NCI-H1417 treated with DMSO at 0.1 percent for 48 hours (cell line): ENCODE measurements around the gene TF.

Source experiments
- DNase-seq: peaks from one replicate; lab custom pipeline; 2025; lab: John Stamatoyannopoulos, UW

TF gene

GRCh38 chr3:133747907-133748639, 1.9 kb downstream of the TF start:
- DNase-seq, result no peak

DNA sequence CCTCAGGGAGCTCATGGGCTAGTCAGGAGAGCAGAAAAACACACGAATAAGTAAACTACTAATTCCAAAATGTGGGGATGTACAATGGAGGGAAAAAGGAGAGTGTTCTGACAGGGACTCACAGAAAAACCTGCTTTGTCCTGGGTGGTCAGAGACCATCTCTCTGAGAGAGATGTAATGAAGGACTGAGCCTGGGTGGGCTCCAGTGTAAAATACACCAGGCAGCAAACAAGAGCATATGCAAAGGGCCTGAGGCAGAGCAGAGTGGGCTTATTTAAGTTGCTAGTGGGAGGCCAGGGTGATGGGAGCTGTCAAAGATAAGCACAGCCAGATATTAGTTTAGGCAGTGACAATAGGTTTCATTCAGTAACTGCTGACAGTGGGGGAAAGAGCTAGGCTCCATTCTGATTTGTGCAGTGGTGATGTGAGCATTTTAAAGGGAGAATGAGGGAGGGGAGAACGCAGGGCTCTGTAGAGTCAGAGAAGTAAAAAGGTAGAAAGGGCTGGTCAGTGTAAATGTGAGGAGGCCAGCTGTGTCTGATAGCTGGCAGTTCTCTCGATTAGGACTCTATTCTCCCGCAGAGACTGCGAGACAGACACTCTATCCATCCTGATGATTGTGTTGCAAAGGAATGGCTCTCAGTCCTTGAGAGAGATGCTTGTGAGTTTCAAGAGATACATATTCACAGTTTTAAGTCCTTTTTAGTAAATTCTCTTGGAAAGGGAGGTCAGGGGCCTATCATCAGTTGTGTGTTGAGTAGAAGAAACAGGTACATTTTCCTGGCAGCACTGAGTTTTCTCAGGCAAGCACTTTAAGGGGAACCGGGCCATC, 3.5 kb downstream of the TF start:
- DNase-seq, result no peak

DNA sequence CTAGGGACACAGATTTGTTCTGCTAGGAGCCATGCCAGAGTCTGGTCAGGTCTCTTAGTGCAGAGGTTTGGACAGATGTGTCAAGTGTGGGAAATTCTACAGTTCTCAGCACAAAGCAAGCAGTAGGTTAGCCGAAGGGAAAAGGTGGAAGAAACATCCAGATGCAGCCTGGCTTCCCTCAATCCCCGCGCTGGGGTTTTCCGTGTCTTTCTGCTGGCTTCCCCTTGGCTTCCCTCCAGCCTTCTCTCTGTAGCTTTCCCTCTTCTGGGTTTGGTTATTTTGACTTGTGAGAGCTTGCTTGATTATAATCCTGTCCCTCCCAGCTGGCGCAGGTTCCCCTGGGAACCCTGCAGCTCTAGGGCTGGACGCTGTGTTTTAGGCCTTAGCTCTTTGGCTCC, 4.1 kb downstream of the TF start:
- no peak for DNase-seq

DNA sequence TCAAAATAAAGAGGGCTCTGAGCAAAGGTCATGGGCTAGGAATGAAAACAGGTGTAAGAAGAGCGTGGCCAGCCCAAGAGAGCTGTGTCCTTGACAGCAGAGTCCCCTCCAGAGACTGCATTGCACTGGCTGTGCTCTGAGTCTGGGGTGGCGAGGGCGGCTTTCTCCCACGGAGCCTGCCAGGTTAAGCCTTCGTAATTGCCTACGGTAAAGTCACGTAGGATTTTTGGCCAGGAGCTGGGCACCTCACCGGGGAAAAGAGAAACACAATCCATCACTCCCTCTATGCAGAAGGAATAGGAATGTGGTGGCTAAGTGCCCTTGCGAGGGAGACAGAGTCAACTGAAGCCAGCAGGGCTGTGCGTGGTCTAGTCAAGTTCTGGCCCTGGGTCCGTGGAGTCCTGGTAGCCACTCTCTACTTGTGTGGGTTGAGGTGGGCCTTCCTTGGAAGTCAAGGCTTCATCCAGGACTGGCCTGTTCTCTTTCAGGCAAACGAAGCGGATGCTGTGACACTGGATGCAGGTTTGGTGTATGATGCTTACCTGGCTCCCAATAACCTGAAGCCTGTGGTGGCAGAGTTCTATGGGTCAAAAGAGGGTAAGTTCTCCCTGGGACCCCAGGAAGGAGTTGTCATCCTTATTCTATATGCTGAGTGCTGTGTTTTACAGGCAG, 7.0 kb downstream of the TF start:
- DNase-seq, result no peak

DNA sequence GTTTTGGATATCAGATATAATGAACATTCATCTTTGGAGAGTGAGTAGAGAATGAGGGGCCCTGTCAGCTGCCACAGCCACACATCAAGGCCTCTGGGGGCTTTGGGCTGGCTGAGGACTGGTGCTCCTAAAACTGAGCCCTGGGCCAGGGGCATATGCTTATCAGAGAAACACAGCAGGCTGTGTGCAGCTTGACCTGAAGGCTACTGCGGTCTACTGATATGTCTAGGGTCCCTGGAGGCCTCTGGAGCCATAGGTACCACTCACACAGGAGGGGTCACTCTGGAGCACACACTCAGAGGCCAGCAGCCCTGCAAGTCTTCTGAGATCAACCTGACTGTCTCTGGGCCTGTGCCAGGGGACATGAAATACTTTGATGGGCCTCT, 7.6 kb downstream of the TF start:
- no peak for DNase-seq

DNA sequence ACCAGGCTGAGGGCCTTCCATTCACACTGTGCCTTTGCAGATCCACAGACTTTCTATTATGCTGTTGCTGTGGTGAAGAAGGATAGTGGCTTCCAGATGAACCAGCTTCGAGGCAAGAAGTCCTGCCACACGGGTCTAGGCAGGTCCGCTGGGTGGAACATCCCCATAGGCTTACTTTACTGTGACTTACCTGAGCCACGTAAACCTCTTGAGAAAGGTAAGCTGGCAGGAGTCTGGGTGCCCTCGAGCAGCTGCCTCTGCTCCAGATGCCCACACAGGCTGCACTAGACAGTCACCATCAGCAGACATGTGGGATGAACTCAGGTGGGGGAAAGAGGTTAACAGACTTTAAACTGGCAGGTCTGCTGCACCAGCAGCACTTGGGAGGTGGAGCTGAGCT, 8.3 kb downstream of the TF start:
- no peak for DNase-seq

DNA sequence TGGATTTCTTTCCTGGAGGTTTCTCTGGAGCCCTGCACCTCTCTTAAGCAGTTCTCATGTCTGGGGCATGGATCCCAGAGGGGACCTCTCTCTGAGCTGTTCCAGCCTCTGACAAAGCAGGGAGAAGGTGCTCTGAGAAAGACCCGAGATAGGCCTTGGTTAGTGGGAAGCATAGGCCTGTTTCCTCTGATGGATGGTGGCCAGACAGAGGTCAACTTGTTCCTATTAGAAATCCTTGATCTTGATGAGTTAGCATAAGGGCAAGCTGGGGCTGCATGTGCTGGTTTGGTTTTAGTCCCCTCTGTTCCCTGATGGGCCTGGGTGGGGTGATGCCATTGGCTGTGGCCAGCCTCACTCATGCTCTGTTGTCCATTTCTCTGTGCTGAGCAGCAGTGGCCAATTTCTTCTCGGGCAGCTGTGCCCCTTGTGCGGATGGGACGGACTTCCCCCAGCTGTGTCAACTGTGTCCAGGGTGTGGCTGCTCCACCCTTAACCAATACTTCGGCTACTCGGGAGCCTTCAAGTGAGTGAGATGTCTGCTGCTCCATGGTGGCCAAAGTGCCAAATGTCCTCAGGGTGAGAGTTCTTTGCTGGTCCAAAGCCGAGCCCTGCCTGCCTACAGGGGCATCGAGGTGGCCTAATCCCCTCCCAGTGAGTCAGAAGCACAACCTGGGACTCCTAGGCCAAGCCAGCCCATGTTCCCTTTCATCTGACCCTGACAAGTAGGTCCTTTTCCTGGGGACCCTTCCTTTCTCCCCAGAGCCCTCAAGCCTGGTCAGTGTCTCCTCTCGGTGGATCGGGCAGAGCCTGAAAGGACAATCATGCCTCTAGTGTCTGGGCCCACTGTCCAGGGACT, 9.0 kb downstream of the TF start:
- DNase-seq, result no peak

DNA sequence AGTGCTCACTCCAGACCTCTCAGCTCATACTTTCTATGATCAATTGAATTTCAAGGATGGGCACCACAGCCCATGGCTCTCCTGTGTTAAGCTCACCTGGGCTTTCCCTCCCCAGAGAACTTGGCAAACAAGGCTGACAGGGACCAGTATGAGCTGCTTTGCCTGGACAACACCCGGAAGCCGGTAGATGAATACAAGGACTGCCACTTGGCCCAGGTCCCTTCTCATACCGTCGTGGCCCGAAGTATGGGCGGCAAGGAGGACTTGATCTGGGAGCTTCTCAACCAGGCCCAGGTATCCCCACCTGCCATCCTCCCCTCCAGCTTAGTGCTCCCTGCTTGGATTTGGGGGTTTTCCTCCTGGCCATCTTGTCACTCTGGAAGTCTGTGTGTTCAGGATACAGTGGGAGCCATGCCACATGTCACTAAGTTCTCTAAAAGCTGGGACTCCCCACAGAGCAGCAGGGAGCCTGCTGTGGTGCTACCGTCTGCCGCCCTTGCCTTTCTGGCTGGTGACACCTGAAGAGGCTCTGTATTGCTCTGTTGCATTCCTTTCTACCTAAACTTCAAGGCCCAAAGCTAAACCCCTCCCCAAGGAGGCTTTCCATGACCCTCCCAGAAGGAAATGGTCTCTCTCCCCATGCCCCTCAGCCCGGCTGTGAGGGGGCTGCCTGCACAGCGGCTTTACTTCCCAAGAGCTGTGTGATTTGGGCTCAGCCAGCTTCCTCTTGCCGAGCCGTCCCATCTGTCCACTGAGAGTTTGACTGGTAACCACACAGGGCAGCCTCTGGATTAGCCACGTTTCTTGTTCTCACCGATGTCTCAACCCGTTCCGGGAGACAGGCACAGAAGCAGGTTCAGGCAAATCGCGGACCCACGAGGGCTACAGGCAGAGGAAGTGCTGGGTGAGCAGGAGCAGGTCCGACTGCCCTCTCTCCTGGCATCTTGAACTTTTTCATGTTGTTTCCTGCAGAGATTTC, 10.8 kb downstream of the TF start:
- DNase-seq, result no peak

- no peak for DNase-seq
Measured at GRCh38 chr3:133757701-133758567, 11.7 kb downstream of the TF start.

DNA sequence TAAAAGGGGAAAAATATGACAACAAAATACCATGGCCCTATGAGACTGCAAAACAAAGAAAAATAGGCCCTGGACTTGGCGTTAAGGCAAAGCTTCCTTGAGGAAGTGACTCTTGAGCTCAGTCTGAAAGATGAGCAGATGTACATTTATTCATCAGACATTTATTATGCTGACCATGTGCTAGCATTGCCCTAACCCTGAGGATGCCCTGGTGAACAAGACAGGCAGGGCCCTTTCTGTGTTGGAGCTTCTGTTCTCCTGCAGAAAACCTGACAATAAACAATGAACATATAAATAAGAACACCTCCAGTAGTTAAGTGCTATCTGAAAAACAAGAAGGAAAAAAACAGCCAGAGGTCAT, 12.4 kb downstream of the TF start:
- DNase-seq, result no peak

GRCh38 chr3:133758964-133759739, 13.0 kb downstream of the TF start:
- no peak for DNase-seq

DNA sequence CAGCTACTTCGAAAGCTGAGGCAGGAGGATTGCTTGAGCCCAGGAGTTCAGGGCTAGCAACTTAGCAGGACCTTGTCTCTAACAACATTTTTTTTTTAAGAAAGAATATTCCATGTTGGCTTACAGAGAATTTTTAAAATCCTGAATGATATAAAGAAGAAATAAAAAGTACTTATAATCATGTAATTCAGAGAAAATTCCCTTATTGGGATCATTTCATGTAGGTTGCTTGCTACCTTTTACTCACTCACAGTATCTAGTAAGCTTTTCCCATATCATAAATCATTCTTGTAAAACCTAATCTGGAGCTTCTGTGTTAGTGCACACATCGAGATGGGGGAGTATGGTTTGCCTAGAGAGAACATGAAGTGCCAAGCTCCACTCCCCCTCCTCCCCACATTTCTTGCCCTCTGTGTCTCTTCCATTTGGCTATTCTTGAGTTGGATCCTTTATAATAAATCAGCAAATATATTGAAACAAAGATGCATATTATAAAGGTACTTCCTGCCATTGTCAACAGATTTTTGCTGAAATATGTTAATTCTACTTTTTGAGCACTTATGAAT, 13.6 kb downstream of the TF start:
- DNase-seq, result no peak

- no peak for DNase-seq
Measured at GRCh38 chr3:133760916-133761315, 14.7 kb downstream of the TF start.

DNA sequence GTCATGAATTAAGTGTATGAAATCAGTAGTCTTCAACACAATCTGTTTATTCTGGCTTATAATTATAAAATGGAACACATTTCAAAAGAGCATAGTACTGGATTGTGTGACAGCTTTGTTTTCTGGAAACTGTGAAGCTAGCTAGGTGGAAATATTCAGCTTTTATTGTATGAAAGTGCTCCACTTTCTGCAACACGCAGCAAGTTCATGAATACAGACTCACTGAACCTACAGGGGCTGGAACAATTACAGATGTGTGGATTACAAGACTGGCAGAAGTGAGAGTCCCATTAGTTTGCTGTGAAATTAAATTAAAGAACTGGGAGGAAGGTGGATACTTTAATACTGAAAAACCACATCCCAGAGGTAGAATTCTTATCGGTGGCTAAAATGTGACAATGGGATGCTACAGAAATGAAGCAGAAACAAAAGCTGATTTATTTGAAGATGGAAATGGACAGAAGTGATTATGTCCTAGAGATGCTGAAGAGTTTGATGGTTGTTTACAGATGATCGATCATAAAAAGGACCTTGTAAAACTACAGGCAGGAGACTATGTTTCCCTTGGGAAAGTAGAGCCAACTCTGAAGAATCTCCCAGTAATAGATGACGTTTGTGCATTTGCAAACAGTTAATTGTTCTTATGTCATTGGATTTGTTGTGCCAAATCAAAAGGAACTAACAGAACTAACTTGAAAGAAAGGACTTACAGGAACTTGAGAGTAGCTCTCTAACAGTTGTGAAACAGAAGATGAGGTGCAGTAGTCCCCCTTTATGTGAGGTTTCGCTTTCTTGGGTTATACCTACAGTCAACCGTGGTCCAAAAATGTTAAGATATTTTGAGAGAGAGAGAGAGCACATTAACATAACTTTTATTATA, 15.7 kb downstream of the TF start:
- DNase-seq, result no peak

- no peak for DNase-seq
Measured at GRCh38 chr3:133762539-133762938, 16.3 kb downstream of the TF start.

GRCh38 chr3:133763797-133764683, 17.8 kb downstream of the TF start:
- DNase-seq, result no peak

DNA sequence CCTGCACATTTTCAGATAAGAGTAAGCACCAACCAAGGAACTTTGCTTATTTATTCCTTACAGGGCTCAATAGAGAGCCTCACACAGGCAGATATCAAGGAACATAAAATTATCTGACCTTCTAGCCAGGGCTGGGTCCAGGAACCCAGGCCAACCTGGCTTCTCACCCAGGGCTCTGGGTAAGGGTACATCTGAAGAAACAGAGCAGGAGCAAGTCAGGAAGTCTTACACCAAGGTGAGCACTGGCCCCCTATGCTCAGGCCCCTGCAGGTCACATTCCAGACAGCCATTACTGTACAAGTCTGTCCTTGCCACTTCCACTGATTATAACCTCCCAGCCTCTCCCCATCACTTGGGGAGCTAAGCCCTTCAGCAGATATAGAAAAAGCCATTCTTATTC, 19.1 kb downstream of the TF start:
- no peak for DNase-seq
